Measurements from ENCODE around the gene EIF6.

The EIF6 gene

DNA sequence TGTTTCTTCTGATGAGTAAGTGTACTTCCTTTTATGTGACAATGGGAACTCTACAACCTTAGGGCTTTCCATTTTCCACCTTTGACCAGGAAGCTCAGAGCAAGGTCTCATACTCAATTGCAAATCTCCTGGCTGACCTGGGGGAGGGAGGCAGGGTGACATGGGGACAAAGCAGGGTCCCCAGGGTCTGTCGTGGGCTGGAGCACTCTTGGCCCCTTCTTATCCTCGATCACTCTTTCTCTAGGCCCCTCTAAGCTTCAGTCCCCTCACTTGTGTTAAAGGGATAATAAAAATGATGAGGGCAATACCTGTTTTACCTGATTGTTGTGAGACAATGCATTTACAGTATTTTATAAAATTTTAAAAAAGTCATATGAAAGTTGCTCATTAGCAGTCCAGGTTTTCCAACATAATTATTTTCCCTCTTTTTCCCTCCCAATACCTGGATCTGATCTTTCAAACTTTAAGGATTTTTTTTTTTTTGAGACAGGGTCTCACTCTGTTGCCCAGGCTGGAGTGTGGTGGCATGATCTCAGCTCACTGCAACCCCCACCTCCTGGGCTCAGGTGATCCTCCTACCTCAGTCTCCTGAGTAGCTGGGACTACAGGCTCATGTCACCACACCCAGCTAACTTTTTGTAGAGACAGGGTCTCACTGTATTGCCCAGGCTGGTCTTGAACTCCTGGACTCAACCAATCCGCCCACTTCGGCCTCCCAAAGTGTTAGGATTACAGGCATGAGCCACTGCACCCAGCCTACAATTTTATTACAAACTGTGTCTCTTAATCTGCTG lies 16.1 kb upstream of the EIF6 start:
- no peaks in the 10 kb centered on the region for H3K79me2 ChIP-seq (ENCODE audit: insufficient read depth, low read depth)
- H3K27ac ChIP-seq = no peak overlapping the region
- TF ChIP-seq, protein P1, sequence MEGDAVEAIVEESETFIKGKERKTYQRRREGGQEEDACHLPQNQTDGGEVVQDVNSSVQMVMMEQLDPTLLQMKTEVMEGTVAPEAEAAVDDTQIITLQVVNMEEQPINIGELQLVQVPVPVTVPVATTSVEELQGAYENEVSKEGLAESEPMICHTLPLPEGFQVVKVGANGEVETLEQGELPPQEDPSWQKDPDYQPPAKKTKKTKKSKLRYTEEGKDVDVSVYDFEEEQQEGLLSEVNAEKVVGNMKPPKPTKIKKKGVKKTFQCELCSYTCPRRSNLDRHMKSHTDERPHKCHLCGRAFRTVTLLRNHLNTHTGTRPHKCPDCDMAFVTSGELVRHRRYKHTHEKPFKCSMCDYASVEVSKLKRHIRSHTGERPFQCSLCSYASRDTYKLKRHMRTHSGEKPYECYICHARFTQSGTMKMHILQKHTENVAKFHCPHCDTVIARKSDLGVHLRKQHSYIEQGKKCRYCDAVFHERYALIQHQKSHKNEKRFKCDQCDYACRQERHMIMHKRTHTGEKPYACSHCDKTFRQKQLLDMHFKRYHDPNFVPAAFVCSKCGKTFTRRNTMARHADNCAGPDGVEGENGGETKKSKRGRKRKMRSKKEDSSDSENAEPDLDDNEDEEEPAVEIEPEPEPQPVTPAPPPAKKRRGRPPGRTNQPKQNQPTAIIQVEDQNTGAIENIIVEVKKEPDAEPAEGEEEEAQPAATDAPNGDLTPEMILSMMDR (conservative IDR thresholded peaks at IDR 0.05; ENCODE audit: low read depth, low read length) = no peak
- no peaks in the 10 kb centered on the region for H3K27me3 ChIP-seq (ENCODE audit: insufficient read depth, low read depth)
- H3K4me1 ChIP-seq (ENCODE audit: low read depth, poor library complexity, severe bottlenecking) = peaks cover 8% of the 10 kb centered on the region
- no peaks in the 10 kb centered on the region for H3K36me3 ChIP-seq (ENCODE audit: insufficient read depth)
- H3K4me2 ChIP-seq = no peak overlapping the region
- H3K9ac ChIP-seq = no peak overlapping the region
- no peak overlapping the region for H2AFZ ChIP-seq (ENCODE audit: low read depth)
- H4K20me1 ChIP-seq (ENCODE audit: insufficient read depth) = no peaks in the 10 kb centered on the region
- H3K4me3 ChIP-seq (IDR thresholded peaks at IDR 0.05; ENCODE audit: insufficient read depth, low read depth, low read length) = no peak overlapping the region

DNA sequence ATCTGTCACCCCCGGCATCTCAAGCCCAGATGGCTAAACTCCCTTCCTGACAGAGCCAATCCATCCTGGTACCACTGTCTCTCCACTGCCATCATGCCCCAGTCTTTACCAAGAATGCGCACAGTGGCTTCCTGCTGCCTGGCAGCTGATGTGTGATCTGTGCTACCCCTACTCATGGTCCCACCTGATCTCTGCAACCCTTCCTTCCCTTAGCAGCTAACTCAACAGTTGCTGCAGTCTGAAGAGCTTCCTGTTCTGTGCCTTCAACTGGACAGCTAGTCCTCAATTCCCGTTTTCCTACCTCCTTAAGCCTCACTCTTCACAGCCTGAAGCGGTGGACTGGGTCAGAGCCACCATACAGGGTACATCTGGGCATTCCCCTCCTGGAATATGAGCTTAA lies 15.2 kb upstream of the EIF6 start:
- Histone ChIP-seq H3K9ac (no peak overlapping the region), H3K4me3 (IDR thresholded peaks at IDR 0.05; ENCODE audit: insufficient read depth, low read depth, low read length) (no peak overlapping the region), H2AFZ (ENCODE audit: low read depth) (no peak overlapping the region), H3K4me1 (ENCODE audit: low read depth, poor library complexity, severe bottlenecking) (peaks cover 8% of the 10 kb centered on the region), H3K27ac (no peak overlapping the region), H3K27me3 (ENCODE audit: insufficient read depth, low read depth) (no peaks in the 10 kb centered on the region), H4K20me1 (ENCODE audit: insufficient read depth) (no peaks in the 10 kb centered on the region), H3K4me2 (no peak overlapping the region), H3K36me3 (ENCODE audit: insufficient read depth) (no peaks in the 10 kb centered on the region), H3K79me2 (ENCODE audit: insufficient read depth, low read depth) (no peaks in the 10 kb centered on the region)
- TF ChIP-seq, protein P1 (conservative IDR thresholded peaks at IDR 0.05; ENCODE audit: low read depth, low read length) = no peak

DNA sequence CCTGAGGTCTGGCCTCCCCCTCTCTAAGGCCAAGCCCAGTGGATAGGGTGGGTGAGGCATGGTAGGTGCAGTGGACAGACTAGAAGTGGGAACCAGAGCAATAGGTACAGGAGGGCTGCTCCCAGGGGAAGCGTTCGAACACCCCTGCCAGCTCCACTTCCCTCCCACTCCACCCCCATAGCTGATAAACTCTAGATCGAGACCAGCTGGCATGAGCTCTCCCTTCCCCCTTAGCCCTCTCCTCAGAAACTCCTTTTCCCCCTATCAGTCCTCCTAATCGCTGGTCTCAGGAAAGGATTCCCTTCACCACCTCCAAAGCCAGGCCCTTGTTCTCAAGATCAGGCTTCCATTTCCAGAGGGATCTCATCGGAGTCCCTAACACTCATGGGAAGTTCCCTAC lies 13.7 kb upstream of the EIF6 start:
- H3K27ac ChIP-seq = no peak overlapping the region
- H3K4me3 ChIP-seq (IDR thresholded peaks at IDR 0.05; ENCODE audit: insufficient read depth, low read depth, low read length) = no peak overlapping the region
- H3K4me2 ChIP-seq = no peak overlapping the region
- no peak overlapping the region for H3K9ac ChIP-seq
- TF ChIP-seq, protein P1 (conservative IDR thresholded peaks at IDR 0.05; ENCODE audit: low read depth, low read length) = no peak
- no peaks in the 10 kb centered on the region; the same call in 1 of the 2 replicates for H3K27me3 ChIP-seq (ENCODE audit: insufficient read depth, low read depth)
- H3K4me1 ChIP-seq (ENCODE audit: low read depth, poor library complexity, severe bottlenecking) = no peaks in the 10 kb centered on the region
- no peaks in the 10 kb centered on the region for H3K36me3 ChIP-seq (ENCODE audit: insufficient read depth)
- H3K79me2 ChIP-seq (ENCODE audit: insufficient read depth, low read depth) = no peaks in the 10 kb centered on the region
- H2AFZ ChIP-seq (ENCODE audit: low read depth) = no peak overlapping the region
- no peaks in the 10 kb centered on the region for H4K20me1 ChIP-seq (ENCODE audit: insufficient read depth)

DNA sequence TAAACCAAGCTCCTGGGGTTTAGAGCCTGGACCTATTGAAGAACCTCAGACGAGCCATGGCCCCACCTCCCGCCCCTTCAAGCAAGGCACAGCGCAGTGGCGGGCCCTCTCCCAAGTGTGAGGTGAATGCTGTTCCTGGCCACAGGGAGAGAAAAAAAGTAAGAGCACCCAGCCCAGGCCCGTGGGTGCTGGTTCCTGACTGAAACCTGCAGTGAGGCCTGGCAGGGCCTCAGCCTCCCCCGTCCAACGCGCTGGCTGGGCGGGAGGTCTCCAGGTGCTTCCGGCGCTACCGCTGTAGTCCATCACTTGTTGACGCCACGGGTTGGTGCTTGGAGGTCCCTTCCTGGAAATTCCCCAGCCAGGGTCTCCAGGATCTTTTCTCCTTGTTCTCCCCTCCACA lies 13.2 kb upstream of the EIF6 start:
- H3K9ac ChIP-seq = no peak overlapping the region
- H2AFZ ChIP-seq (ENCODE audit: low read depth) = no peak overlapping the region
- TF ChIP-seq, protein P1 (conservative IDR thresholded peaks at IDR 0.05; ENCODE audit: low read depth, low read length) = no peak
- H3K27me3 ChIP-seq (ENCODE audit: insufficient read depth, low read depth) = no peaks in the 10 kb centered on the region; the same call in 1 of the 2 replicates
- H3K27ac ChIP-seq = no peak overlapping the region
- no peaks in the 10 kb centered on the region for H3K79me2 ChIP-seq (ENCODE audit: insufficient read depth, low read depth)
- H3K4me1 ChIP-seq (ENCODE audit: low read depth, poor library complexity, severe bottlenecking) = no peaks in the 10 kb centered on the region
- no peak overlapping the region for H3K4me3 ChIP-seq (IDR thresholded peaks at IDR 0.05; ENCODE audit: insufficient read depth, low read depth, low read length)
- H3K4me2 ChIP-seq = no peak overlapping the region
- H3K36me3 ChIP-seq (ENCODE audit: insufficient read depth) = no peaks in the 10 kb centered on the region
- H4K20me1 ChIP-seq (ENCODE audit: insufficient read depth) = no peaks in the 10 kb centered on the region

Measured in KMS-11 (cell line).